ENCODE measurements around the gene ZFR. TPM values are rescaled to one million over a fixed set of nuclear protein-coding genes. Genes with fewer than 3 reads are reported as not detected.
A peak's percentile ranks its signal among the peaks of the same experiment; 100 is the strongest.

ZFR gene
- total RNA-seq, 1 experiment from 2014 or later, result 85.1 TPM

GRCh38 chr5:32339198-32339597, 105.3 kb downstream of the ZFR start:
- Histone ChIP-seq H3K4me3 (ENCODE audit: low read length) (no peak overlapping the region), H3K27ac (ENCODE audit: low read length) (no peak overlapping the region), H3K4me1 (ENCODE audit: insufficient read depth, low read length) (no peaks in the 10 kb centered on the region), H3K9me3 (ENCODE audit: low read length) (peaks cover 42% of the 10 kb centered on the region), H3K79me2 (ENCODE audit: low read length) (no peaks in the 10 kb centered on the region), H2AFZ (ENCODE audit: low read length) (no peak overlapping the region), H3K36me3 (ENCODE audit: low read depth, low read length) (no peaks in the 10 kb centered on the region), H3K9me2 (replicated peaks; ENCODE audit: low read length) (no peaks in the 10 kb centered on the region), H3K27me3 (ENCODE audit: low read length) (no peaks in the 10 kb centered on the region), H3F3A (ENCODE audit: low read length, unreplicated experiment) (no peaks in the 10 kb centered on the region), H3K9ac (ENCODE audit: low read length) (no peak overlapping the region), H4K20me1 (ENCODE audit: low read length) (no peaks in the 10 kb centered on the region), H3K4me2 (ENCODE audit: low read length) (no peak overlapping the region)
- no peak for ATAC-seq
- TF ChIP-seq EZH2 (IDR thresholded peaks at IDR 0.05; ENCODE audit: low read length, unreplicated experiment), result no peak
- TF ChIP-seq EZH2phosphoT487 (IDR thresholded peaks at IDR 0.05; ENCODE audit: borderline replicate concordance, low read length), result no peak
- no peak for TF ChIP-seq CTCF (conservative IDR thresholded peaks at IDR 0.05; ENCODE audit: low read depth, low read length)
- no TSS peak for BruUV-seq (replicated peaks)
- DNase-seq, result peak; percentile 55
- ChIA-PET CTCF (no interaction called here), POLR2A (ENCODE audit: unreplicated experiment) (no interaction called here)
- intact Hi-C loops (cut with micrococcal nuclease), result no loop called here

- 0 out of 2 replicates have a peak, but pooled peaks cover 7% of the 10 kb centered on the region for H3K4me1 ChIP-seq (ENCODE audit: insufficient read depth, low read length)
Observed at GRCh38 chr5:32332966-32333365, 111.6 kb downstream of the ZFR start.

More at GRCh38 chr5:32332966-32333365, 111.6 kb downstream of the ZFR start:
- Histone ChIP-seq H3K27me3 (ENCODE audit: low read length) (no peaks in the 10 kb centered on the region), H3F3A (ENCODE audit: low read length, unreplicated experiment) (no peaks in the 10 kb centered on the region), H3K9me3 (ENCODE audit: low read length) (peaks cover 17% of the 10 kb centered on the region; the same call in 1 of the 2 replicates), H3K4me3 (ENCODE audit: low read length) (no peak overlapping the region), H3K27ac (ENCODE audit: low read length) (no peak overlapping the region), H3K79me2 (ENCODE audit: low read length) (no peaks in the 10 kb centered on the region), H3K4me2 (ENCODE audit: low read length) (no peak overlapping the region), H3K36me3 (ENCODE audit: low read depth, low read length) (no peaks in the 10 kb centered on the region), H3K9ac (ENCODE audit: low read length) (no peak overlapping the region), H4K20me1 (ENCODE audit: low read length) (no peaks in the 10 kb centered on the region), H3K9me2 (replicated peaks; ENCODE audit: low read length) (no peaks in the 10 kb centered on the region), H2AFZ (ENCODE audit: low read length) (no peak overlapping the region)
- ATAC-seq, result no peak
- no TSS peak for BruUV-seq (replicated peaks)
- CTCF ChIA-PET, result no interaction called here
- DNase-seq, result peak; percentile 8
- POLR2A ChIA-PET (ENCODE audit: unreplicated experiment), result no interaction called here
- intact Hi-C loops (cut with micrococcal nuclease), result no loop called here
- TF ChIP-seq EZH2 (IDR thresholded peaks at IDR 0.05; ENCODE audit: low read length, unreplicated experiment) (no peak), EZH2phosphoT487 (IDR thresholded peaks at IDR 0.05; ENCODE audit: borderline replicate concordance, low read length) (no peak), CTCF (conservative IDR thresholded peaks at IDR 0.05; ENCODE audit: low read depth, low read length) (no peak)
